HG03139 (cell line): ENCODE measurements around the gene GNB1.

ENCODE experiments used
- ATAC-seq: cut with Tn5 transposase; IDR thresholded peaks from one replicate; pipeline ENCODE4 v1.9.1; 2021; ENCODE audit not compliant: unreplicated experiment

GNB1 gene

DNA sequence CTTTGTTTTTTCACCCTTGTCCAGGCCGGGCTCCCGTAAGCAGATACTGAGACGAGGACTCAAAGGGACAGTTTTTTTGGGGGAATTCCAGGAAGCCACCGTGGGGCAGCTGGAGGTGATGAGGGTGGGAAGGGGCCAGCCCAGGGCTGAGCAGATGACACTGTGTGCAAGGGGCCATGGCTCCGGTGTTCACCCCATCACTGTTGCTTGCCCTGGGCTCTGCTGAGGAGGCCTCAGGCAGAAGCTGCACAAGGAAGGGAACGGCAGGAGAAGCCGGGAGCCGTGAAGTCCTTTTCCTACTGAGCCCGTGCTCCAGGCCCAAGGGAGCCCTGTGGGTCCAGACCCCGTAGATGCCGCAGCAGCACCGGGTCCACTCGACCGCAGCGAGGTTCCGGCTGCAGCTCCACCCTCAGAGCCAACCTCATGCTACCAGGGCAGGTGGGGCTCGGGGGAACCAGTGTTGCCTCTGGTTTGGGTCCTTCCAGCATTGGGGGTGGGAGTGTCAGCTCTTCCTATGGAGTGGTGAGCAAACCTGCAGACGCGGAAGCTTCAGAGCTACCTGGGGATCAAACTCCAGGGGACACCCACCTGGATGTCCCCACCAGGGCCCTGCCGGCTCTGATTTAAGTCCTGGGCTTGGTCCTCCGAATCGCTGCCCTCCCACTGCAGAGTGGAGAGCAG, 19.9 kb upstream of the GNB1 start:
- ATAC-seq = no peak

DNA sequence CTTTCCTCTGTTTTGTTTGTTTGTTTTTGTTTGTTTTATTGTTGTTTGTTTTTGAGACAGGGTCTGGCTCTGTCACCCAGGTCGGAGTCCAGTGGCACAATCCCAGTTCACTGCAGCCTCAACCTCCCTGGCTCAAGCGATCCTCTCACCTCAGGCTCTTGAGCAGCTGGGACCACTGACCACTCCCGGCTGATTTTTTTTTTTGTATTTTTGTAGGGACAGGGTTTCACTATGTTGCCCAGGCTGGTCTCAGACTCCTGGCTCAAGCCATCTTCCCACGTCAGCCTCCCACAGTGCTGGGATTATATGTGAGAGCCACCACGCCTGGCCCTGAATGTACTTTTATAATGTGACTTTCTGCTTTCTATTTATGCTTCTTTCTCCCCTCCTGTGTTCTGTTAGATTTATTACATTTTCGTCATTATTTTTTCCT, 19.2 kb upstream of the GNB1 start:
- ATAC-seq = no peak

DNA sequence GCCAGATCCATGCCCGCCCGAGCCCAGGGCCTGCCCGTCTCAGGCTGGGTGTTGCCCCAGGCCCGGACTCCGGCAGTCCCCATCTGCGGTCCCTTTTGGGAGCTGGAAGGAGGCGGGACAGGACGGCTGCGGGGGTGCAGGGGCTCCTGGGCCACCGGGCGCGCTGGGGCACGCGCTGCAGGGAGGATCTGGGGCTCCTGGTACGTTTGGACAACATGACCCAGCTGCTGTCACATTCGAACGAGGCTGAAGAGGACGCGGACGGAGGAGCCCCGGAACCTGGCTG, 17.6 kb upstream of the GNB1 start:
- ATAC-seq = no peak

DNA sequence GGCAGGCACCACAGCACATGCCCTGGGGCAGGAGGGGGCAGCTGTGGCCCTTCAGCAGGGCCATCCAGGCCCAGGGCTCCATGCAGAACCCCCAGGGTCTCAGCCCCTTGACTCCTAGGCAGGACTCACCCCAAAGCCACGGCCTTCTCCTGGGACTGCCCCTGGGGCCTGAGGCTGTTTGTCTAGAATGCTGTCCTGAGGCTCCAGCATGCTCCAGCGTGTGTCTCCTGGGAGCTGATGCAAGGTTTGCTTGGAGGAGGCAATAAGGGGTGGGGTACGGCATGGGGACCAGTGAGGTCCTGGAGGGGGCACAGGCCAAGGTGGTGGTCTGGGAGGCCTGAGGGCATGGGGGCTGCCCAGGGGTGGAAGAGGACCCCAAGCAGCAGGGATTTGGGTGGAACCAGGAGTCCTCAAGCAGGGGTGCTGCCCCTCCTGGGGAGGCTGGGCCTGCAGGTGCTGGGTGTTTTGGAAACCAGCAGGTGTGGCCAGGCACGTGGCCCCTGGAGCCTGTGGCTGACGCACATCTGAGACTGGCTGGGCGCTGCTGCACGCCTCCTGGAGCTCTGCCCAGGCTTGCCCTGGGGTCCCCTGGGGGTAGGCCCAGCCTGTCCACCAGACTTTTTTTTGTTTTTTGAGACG, 16.3 kb upstream of the GNB1 start:
- ATAC-seq = peak; percentile 32

DNA sequence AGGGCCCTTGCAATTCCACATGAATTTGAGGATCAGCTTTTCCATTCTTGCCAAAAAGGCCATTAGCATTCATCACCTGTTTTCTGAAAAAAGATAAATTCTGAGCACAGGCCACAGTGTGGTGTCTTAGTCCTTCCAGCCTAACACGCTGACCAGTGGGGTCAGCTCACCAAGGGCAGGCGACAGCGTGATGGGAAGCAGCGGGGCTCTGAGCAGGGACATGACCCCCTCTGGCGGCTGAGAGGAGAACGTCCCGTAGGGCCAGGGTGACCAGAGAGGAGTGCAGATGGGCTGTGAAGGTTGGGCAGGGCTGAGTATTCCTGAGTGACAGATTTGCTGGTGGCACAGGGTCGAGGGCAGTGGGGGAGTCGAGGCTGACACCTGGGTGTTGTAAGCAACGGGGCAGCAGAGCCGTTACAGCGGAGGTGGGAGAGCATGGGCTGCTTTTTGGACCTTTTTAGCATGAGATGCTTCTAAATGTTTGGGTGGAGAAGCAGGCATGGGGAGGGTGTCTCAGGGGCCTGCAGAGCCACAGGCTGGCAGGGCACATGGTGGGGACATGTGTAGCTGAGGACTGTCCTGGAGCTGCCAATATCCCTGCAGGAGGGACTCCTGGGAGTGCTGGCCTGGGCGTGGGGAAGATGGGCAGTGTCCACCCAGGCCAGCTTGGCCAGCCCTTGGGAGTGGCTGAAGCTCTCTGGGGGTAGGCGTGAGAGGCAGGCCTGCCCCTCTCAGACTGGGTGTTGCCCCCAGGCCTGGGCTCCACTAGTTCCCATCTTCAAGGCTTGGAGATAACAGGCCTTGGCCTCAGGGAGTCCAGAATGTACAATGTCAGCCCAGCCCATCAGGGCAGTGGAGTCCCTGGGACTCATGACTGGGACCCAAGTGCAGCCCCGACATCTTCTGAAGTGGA, 15.6 kb upstream of the GNB1 start:
- ATAC-seq = no peak

DNA sequence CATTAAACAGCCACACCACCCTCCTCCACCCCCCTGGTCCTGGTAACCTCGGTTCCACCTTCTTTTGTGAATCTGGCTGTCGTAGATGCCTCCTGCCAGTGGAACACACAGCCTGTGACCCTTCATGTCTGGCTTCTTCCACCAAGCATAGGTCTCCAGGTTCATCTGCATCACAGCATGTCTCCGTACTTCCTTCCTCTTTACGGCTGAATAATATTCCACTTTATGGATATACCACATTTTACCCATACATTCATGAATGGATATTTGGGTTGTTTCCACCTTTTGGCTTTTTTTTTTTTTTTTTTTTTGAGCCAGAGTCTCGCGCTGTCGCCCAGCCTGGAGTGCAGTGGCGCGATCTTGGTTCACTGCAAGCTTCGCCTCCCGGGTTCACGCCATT, 12.3 kb upstream of the GNB1 start:
- no peak for ATAC-seq

DNA sequence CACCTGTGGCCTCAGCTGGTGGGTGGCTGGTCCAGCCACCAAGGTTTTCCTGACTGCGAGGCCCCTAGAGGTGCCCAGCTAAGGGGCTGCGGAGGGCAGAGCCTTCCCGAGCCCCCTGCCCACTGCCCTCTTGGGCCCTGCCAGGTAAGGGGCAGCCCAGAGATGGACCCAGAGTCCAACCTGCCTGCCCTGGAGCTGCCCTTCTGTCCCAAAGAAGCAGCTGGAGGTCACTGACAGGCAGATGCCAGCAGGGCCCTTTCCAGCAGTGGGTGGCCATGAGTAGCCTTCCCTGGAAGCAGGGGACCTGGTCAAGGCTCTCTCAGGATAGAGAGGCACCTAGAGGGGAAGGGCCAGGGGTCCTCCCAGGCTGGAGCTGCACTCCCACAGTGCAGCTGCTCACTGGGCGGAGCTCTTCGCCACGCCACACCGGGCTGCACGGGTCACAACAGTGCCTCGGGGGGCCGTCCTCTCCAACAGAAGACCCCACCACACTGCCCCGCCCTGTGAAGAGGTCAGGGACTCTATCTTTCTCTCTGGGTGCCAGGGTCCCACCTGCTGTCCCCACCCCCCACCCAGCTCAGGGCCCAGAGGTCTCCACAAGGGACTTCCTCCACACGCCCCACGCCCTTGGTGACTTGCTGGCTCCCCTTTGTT, 10.9 kb upstream of the GNB1 start:
- ATAC-seq = no peak

DNA sequence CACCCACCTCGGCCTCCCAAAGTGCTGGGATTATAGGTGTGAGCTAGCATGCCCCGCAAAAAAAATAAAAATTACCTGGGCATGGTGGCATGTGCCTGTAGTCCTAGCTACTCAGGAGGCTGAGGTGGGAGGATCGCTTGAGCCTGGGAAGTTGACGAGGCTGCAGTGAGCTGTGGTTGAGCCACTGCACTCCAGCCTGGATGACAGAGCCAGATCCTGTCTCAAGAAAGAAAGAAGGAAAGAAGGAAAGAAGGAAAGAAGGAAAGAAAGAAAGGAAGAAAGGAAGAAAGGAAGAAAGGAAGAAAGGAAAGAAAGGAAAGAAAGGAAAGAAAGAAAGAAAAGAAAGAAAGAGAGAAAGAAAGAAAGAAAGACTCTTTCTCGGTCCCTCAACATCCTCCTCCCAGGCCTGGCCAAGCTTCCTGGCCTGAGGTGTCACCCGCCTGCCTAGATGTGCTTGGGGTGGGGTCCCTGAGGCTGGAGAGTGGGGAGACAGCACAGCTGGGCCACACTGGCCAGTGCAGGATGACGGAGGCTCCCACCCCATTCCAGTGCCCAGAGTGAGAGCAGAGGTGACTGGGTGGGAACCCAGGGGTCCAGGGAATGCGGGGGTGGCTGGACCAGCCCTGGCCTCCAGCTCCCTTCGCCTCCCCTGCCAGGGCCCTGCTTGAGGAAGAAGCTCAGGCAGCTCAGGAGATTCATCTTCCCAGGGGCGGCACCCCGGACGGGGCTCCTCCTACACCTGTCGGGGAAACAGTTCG, 10.2 kb upstream of the GNB1 start:
- ATAC-seq = no peak

DNA sequence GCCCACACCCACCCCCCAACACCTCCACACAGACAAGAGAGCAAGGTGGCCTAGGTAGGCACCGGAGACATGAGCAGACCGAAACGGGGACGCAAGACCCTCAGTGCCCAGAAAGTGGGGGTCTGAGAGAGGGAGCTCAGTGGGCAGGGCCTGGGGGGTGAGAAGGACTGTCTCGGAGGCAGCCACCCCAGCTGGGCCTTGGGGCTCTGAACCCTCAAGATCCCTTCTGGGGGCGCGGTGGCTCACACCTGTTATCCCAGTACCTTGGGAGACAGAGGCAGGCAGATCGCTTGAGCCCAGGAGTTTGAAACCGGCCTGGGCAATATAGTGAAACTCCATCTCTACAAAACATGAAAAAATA, 9.1 kb upstream of the GNB1 start:
- no peak for ATAC-seq

DNA sequence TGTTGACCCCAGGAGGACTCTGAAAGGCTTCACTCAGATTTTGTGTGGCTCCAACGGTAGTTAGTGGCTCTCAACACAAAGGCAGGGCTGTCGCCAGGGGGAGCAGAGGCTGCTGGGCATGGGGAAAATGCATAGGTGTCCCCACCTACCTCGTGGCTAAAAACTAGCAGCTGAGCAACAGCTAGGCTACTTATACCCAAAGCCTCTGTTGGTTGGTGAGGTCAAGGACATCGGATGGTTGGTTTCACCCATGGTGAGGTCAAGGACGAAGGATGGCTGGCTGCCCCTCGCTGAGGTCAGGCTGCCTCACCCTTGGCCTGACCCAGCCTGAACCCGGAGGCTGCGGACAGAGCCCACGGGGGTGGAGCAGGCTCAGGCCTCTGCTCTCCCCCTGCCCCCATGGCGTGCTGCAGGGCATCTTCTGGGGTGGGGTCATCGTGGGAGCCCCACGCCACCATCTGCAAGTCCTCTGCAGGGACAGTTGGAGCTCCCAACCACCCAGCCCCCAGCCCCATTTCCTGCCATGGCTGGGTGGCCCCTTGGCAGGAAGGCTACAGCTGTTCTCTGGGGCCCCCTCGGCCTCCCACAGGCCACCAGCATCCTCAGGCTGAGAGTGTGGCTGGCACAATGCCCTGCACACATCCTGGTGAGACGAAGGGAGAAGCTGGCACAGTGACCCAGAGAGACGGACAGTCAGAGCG, 8.5 kb upstream of the GNB1 start:
- no peak for ATAC-seq

DNA sequence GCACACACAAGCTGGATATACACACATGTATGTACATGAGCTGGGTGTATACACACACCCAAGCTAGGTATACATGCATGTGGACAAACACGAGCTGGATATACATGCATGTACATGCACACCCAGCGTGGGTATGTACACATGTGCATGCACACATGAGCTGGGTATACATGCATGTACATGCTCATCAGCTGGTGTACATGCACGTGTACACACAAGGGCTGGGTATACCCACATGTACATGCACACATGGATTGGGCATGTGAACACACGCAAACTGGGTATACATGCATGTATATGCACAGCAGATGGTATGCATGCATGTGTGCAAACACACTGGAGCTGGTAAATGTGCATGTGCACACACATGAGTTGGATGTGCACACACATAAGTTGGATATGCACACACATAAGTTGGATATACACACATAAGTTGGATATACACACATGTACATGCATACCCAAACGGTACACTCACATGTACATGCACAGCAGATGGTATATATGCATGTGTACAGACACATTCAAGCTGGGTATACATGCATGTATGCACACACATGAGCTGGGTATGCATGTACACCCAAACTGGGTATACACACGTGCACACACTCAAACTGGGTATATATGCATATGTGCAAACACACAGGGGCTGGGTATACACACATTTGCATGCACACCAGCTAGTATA, 7.5 kb upstream of the GNB1 start:
- ATAC-seq = no peak

DNA sequence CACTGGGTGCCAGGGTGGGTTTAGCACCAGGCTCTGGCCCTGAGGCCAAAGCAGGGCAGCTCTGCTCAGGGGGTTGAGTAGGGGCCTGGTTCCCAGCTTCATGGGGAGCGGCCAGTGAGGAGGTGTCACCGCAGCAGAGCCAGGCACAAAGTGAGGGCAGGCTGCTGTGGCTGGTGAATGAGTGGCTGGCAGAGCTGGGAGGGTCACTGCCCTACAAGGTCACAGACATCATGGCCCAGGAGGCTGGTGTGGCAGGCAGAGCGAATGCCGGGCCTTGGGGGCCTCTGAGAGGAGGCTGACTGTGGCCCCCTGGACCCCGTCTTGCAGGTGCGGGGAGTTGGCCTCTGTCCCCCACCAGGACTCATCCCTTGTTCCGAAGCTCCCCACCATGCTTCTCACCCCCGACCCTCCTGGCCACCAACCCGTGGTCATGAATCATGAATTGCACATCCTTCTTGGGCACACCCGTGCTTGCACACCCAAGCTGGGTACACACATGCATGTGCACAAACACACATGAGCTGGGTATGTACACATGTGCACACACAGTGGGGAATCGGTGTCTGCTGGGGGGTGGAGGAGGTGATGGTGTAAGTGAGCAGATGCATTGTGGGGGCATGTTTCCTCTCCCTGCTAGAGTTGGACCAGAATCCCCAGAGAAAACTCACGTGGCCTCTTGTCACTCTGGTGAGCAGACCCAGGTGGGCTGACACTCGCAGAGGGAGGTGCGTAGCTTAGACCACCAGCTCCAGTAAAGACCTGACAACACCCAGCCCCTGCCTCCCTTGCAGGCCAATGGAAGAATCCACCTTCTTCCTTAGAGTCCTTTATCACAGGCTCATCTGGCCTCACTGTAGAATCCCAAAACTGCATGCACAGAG, 4.8 kb upstream of the GNB1 start:
- ATAC-seq = no peak

DNA sequence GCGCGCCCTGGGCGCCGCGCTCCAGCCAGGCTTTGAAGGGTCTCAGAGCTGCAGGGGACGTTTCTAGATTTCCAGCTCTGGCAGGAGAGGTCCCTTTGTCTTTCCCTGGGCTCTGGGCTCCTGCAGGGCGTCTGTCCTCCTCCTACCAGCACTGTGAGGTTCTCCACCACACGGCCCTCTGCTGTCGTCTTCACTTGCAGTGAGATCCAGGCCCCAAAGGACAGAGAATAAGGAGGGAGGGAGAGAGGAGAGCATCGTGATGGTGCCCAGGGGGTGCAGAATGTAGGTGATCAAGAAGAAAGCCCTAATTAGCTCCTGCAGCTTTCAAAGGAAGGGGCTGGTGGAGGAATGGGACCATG, 4.2 kb upstream of the GNB1 start:
- no peak for ATAC-seq

DNA sequence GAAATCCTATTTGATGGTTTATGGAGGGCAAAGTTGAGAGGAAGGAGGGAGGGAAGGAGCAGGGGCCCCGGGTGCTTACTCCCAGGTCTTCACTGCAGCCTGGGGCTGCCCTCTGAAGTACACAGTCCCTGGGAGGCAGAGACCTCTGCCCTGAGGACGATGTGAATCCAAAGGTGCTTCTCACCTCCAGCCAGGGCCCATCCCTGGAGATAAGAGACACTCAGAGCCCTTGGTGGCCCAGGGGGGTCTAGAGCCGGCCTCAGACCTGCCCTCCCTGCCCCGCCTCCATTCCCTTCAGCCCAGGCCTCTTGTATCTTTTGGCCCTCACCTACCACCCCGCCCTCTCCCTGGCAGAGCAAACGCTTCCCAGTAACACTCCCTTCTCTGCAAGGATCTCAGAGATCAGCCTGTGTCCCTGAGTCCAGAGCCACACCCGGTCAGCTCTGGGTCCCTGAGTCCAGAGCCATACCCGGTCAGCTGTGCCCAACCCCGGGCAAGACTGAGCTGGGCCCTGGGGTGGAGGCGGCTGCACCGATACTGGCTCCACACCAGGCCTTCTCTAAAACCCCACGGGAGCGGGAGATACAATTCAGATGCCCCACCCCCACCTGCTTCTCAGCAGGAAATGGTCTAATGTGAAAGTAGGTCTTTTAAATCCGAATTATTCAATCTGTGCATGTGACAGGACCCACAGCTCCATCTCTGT, 3.6 kb upstream of the GNB1 start:
- ATAC-seq = no peak

DNA sequence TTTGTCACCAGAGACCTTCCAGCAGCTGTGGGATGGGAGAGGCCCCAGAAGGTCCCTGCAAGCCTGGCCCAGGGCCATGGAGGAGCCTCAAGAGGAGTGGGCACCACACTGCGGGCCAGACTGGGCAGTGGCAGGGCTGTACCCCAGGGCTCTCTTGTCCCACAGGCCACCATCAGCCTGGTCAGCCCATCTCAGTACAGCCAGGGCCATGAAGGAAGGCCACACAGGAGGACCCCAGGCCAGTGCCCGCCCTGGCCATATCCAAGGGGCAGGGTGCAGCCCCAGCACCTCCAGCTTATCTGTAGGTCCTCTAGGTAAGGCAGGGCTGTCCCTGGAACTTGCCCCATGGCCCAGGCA, 3.1 kb upstream of the GNB1 start:
- no peak for ATAC-seq

DNA sequence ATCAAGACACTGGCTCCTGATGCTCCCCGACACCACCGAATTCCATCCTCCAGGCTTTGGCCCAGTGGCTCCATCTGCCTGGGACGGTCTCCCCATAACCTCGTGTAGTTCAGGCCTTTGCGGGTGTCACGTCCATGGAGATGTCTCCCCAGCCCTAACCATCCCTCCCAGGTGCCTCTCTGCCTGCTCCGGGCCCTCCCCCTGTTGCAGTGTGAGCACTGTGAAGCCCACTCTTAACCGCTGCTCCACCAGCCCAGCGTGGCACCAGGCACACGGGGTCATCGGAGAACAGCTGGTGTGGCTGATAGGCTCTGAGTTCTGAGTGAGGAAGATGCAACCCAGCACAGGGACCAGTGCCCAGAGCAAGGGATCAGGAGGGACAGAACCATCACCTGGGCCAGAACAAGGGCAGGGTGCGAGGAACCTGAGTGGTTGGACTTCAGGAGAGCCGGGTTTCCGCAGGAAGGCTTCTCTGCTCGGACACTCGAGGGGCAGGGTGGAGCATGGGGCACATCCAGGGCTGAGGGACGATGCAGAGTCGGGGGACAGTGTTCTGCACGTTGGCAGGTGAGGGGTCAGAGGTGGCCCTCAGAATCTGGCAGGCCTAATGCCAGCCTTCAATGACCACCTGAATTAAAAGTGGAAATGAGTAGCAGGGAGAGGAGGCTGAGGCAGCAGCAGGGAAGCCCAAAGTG, 2.6 kb upstream of the GNB1 start:
- no peak for ATAC-seq

DNA sequence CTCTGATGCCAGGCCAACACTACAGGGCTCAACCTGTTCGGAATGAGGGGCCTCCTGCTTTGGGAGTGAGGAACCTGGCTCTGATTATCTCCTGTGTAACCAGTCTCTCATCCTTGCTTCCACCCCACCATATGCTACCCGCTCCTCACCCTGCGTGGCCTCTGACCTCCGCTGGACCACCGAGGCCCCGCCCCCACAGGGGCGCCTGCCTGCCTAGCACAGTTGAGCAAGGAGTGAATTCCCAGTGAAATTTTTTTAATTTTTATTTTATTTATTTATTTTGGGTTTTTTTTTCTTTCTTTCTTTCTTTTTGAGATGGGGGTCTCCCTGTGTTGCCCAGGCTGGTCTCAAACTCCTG, 1.9 kb upstream of the GNB1 start:
- no peak for ATAC-seq
